Vagina (tissue), 2 donors: ENCODE data around the gene SAFB. TPM values are rescaled to one million over a fixed set of nuclear protein-coding genes. Genes with fewer than 3 reads are reported as not detected.

Source experiments
- DNase-seq, 2 donors: peaks; one replicate each; pipeline ENCODE4 v3.0.0-alpha.2; 2017; ENCODE audit errors: extremely low spot score in 2 of 2
- H3K27ac ChIP-seq: fragments of 200-600 bp; sonication (generic); one replicate; pipeline ENCODE4 v1.5.1; 2019
- H3K27me3 ChIP-seq: fragments of 200-600 bp; sonication (generic); one replicate; pipeline ENCODE4 v1.5.1; 2019
- H3K36me3 ChIP-seq, 2 donors: fragments of 200-600 bp; sonication (generic); one replicate each; pipeline ENCODE4 v1.5.1; 2017 to 2019
- H3K4me1 ChIP-seq: fragments of 200-600 bp; sonication (generic); one replicate; pipeline ENCODE4 v1.5.1; 2019
- H3K4me3 ChIP-seq, 2 donors: fragments of 200-600 bp; sonication (generic); 1 replicate in 1 of 2; 2 replicates in 1 of 2; pipeline ENCODE4 v1.5.1; 2016 to 2019
- H3K9me3 ChIP-seq: fragments of 200-600 bp; sonication (generic); one replicate; pipeline ENCODE4 v1.5.1; 2019
- POLR2A ChIP-seq, 2 donors: fragments of 450-650 bp; IDR thresholded peaks; one replicate each; pipeline ENCODE4 v1.6.1; 2017; ENCODE audit warnings: antibody characterized with exemption in 2 of 2, mild to moderate bottlenecking in 2 of 2, moderate library complexity in 2 of 2
- POLR2AphosphoS5 ChIP-seq, 2 donors: sonication (generic); formaldehyde crosslinking; IDR thresholded peaks; one replicate each; pipeline ENCODE4 v1.9.0; 2017; ENCODE audit warnings: antibody characterized with exemption in 2 of 2, mild to moderate bottlenecking in 2 of 2, low read depth in 1 of 2; ENCODE audit not compliant: insufficient read depth in 1 of 2
- intact Hi-C: fragments of 100-400 bp; cut with DNase I; formaldehyde crosslinking; loops from one replicate; pipeline ENCODE4 v1.15.1; 2023
- total RNA-seq: library from RNA; depleted of rRNA; stranded (reverse); fragments of >200 nt; gene quantifications from one replicate; pipeline ENCODE4 v1.2.3, GENCODE V29; 2016
- TF ChIP-seq, protein P1 (sequence below), 3 experiments: fragments of 450-650 bp in 2 of 3; fragments of 200-600 bp in 1 of 3; sonication (generic) in 1 of 3; IDR thresholded peaks; one replicate each; pipeline ENCODE4 v1.5.1; 2017 to 2019; ENCODE audit warnings: antibody characterized with exemption in 3 of 3, mild to moderate bottlenecking in 2 of 3, moderate library complexity in 2 of 3

Gene SAFB
- total RNA-seq, 1 donor from 2014 or later, result 145 TPM

DNA sequence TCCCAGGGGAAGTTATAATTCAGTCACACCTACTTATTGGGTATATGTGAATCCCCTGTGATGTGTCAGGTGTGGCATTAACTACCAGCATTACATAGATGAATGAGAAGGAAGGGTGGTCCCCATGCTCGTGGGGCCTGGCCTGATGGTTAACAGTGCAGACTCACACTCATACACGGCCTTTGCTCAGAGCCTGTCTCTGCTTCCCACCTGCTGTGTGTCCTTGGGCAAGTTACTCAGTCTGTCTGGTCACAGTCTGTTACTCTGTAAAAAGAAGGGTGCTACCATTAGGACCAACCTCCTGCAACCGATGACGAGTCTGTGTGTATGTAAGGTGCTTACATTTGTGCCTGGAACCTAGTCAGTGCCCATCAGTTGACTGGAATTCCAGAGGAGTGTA lies 23.8 kb downstream of the SAFB start:
- Histone ChIP-seq H3K9me3 (no peaks in the 10 kb centered on the region), H3K4me1 (no peaks in the 10 kb centered on the region), H3K27me3 (no peaks in the 10 kb centered on the region), H3K36me3 (peaks cover 3 to 86% of the 10 kb centered on the region in 2 donors), H3K4me3 (no peak overlapping the region), H3K27ac (no peak overlapping the region)
- TF ChIP-seq, protein P1, sequence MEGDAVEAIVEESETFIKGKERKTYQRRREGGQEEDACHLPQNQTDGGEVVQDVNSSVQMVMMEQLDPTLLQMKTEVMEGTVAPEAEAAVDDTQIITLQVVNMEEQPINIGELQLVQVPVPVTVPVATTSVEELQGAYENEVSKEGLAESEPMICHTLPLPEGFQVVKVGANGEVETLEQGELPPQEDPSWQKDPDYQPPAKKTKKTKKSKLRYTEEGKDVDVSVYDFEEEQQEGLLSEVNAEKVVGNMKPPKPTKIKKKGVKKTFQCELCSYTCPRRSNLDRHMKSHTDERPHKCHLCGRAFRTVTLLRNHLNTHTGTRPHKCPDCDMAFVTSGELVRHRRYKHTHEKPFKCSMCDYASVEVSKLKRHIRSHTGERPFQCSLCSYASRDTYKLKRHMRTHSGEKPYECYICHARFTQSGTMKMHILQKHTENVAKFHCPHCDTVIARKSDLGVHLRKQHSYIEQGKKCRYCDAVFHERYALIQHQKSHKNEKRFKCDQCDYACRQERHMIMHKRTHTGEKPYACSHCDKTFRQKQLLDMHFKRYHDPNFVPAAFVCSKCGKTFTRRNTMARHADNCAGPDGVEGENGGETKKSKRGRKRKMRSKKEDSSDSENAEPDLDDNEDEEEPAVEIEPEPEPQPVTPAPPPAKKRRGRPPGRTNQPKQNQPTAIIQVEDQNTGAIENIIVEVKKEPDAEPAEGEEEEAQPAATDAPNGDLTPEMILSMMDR (IDR thresholded peaks at IDR 0.05), result no peak
- TF ChIP-seq POLR2AphosphoS5 (IDR thresholded peaks at IDR 0.05; ENCODE audit: insufficient read depth in 1 of 2, low read depth in 1 of 2) (no peak), POLR2A (IDR thresholded peaks at IDR 0.05) (no peak)
- intact Hi-C loops, result no loop called here
- no peak for DNase-seq

- TF ChIP-seq POLR2A (IDR thresholded peaks at IDR 0.05) (no peak), POLR2AphosphoS5 (IDR thresholded peaks at IDR 0.05; ENCODE audit: insufficient read depth in 1 of 2, low read depth in 1 of 2) (no peak)
- TF ChIP-seq, protein P1 (IDR thresholded peaks at IDR 0.05), result no peak
- no peaks in the 10 kb centered on the region for H3K9me3 ChIP-seq
- intact Hi-C loops, result no loop called here
- H3K36me3 ChIP-seq, result peaks cover 3 to 88% of the 10 kb centered on the region in 2 donors
- no peak overlapping the region for H3K27ac ChIP-seq
- no peaks in the 10 kb centered on the region for H3K27me3 ChIP-seq
- DNase-seq, result no peak
- no peaks in the 10 kb centered on the region for H3K4me1 ChIP-seq
- H3K4me3 ChIP-seq, result no peak overlapping the region
Observed at GRCh38 chr19:5648464-5648863, 25.6 kb downstream of the SAFB start.

DNA sequence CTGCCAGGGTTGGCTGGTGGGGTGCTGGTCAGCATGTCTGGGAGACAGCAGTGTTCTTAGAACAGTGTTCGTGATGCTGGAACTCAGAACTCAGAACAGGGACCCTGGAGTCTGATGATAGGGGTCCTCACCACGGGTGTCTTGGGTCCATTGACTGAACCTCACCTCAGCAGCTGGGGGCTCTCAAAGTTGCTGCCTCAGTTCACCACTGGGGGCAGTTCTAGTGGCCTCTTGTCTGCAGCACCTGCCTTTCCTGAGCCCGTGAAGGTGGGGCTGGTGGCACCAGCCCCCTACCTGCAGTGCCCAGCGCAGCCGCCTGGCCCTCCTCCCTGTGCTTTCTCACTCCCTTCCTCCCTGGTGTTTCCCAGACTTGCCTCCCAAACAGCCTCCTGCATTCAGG lies 28.5 kb downstream of the SAFB start:
- no peak for DNase-seq
- TF ChIP-seq POLR2A (IDR thresholded peaks at IDR 0.05), result no peak
- TF ChIP-seq, protein P1 (IDR thresholded peaks at IDR 0.05), result no peak
- TF ChIP-seq POLR2AphosphoS5 (IDR thresholded peaks at IDR 0.05; ENCODE audit: insufficient read depth in 1 of 2, low read depth in 1 of 2), result no peak
- H3K27me3 ChIP-seq, result no peaks in the 10 kb centered on the region
- intact Hi-C loops, result no loop called here
- no peaks in the 10 kb centered on the region for H3K4me1 ChIP-seq
- H3K36me3 ChIP-seq, result peaks cover 2 to 84% of the 10 kb centered on the region in 2 donors
- H3K27ac ChIP-seq, result no peak overlapping the region
- H3K9me3 ChIP-seq, result no peaks in the 10 kb centered on the region
- H3K4me3 ChIP-seq, result no peak overlapping the region

- no peak for DNase-seq
- TF ChIP-seq, protein P1 (IDR thresholded peaks at IDR 0.05), result no peak
- TF ChIP-seq POLR2A (IDR thresholded peaks at IDR 0.05) (no peak), POLR2AphosphoS5 (IDR thresholded peaks at IDR 0.05; ENCODE audit: insufficient read depth in 1 of 2, low read depth in 1 of 2) (no peak)
- Histone ChIP-seq H3K36me3 (peaks cover 2 to 84% of the 10 kb centered on the region in 2 donors), H3K4me3 (no peak overlapping the region), H3K9me3 (no peaks in the 10 kb centered on the region), H3K27me3 (no peaks in the 10 kb centered on the region), H3K4me1 (no peaks in the 10 kb centered on the region), H3K27ac (no peak overlapping the region)
- intact Hi-C loops, result no loop called here
Observed at GRCh38 chr19:5652261-5652660, 29.4 kb downstream of the SAFB start.

DNA sequence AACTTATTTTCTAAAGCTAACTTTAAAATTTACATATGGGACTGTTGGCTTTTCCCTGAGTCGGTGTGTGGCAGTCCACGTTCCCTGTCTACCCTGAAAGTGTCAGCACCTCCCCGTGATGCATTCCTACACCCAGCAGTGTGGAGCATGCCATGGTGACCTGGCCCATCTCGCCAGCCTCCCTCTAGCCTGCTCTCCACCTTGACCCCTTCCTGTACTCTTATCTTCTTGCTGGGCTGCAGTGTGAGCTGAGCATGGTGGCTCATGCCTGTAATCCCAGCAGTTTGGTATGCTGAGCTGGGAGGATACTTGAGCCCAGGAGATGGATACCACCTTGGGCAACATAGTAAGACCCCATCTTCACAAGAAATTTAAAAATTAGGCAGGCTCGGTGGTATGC lies 32.0 kb downstream of the SAFB start:
- Histone ChIP-seq H3K4me3 (no peak overlapping the region), H3K4me1 (no peaks in the 10 kb centered on the region), H3K27me3 (no peaks in the 10 kb centered on the region), H3K9me3 (no peaks in the 10 kb centered on the region), H3K36me3 (peaks cover 7 to 92% of the 10 kb centered on the region in 2 donors), H3K27ac (no peak overlapping the region)
- TF ChIP-seq, protein P1 (IDR thresholded peaks at IDR 0.05), result no peak
- no peak for TF ChIP-seq POLR2A (IDR thresholded peaks at IDR 0.05)
- no peak for TF ChIP-seq POLR2AphosphoS5 (IDR thresholded peaks at IDR 0.05; ENCODE audit: insufficient read depth in 1 of 2, low read depth in 1 of 2)
- DNase-seq, result no peak
- intact Hi-C loops, result no loop called here
